ENCODE measurements around the gene ERLIN1.
"Not testable (repeated sequence)": the region's sequence is repeated elsewhere in the genome, so short reads cannot be mapped to it uniquely, and the experiment has no call there.

GRCh38 chr10:100125335-100125734 is 60.5 kb downstream of the ERLIN1 start:
- not testable (repeated sequence) for TF ChIP-seq POLR2A (IDR thresholded peaks at IDR 0.05; ENCODE audit: low read depth, low read length); TAF1 (IDR thresholded peaks at IDR 0.05; ENCODE audit: borderline replicate concordance, low read depth, low read length); POLR2AphosphoS5 (IDR thresholded peaks at IDR 0.05; ENCODE audit: low read depth, low read length)
